ENCODE data around the gene KDM4E.
A peak's percentile ranks its signal among the peaks of the same experiment; 100 is the strongest.
"Not testable (repeated sequence)": the region's sequence is repeated elsewhere in the genome, so short reads cannot be mapped to it uniquely, and the experiment has no call there.

Gene KDM4E

GRCh38 chr11:95028357-95028756 lies 3.3 kb downstream of the KDM4E start:
- no peak for TF ChIP-seq CTCF (IDR thresholded peaks at IDR 0.05; ENCODE audit: insufficient read depth, low read length, missing control alignments)
- CTCF ChIA-PET, result interaction anchor here (0.7 to 1.5 kb wide), 2 partner anchors 11 to 738 kb away, joined by 3 read pairs; no protein-coding TSS in a partner anchor
- no peak overlapping the region for H3K4me3 ChIP-seq (ENCODE audit: low read depth, low read length)
- DNase-seq (ENCODE audit: low read depth, low spot score), result no peak
- POLR2A ChIA-PET, result no interaction called here

- DNase-seq (ENCODE audit: low read depth, low spot score), result no peak
- CTCF ChIA-PET, result no interaction called here
- POLR2A ChIA-PET, result no interaction called here
- no peak overlapping the region for H3K4me3 ChIP-seq (ENCODE audit: low read depth, low read length)
- TF ChIP-seq CTCF (IDR thresholded peaks at IDR 0.05; ENCODE audit: insufficient read depth, low read length, missing control alignments), result no peak
Measured at GRCh38 chr11:95033051-95033450, 8.0 kb downstream of the KDM4E start.

- no peak overlapping the region for H3K4me3 ChIP-seq (ENCODE audit: low read depth, low read length)
- POLR2A ChIA-PET, result interaction anchor here (0.7 kb wide), 1 partner anchor 1700 kb away, joined by 3 read pairs; no protein-coding TSS in a partner anchor
- DNase-seq (ENCODE audit: low read depth, low spot score), result no peak
- no peak for TF ChIP-seq CTCF (IDR thresholded peaks at IDR 0.05; ENCODE audit: insufficient read depth, low read length, missing control alignments)
- CTCF ChIA-PET, result no interaction called here
Measured at GRCh38 chr11:95035316-95035715, 10.3 kb downstream of the KDM4E start.

GRCh38 chr11:95037356-95038035 lies 12.4 kb downstream of the KDM4E start:
- CTCF ChIA-PET; POLR2A ChIA-PET; DNase-seq (ENCODE audit: low read depth, low spot score): not testable (repeated sequence)
- peak overlapping the region; percentile 34 for H3K4me3 ChIP-seq (ENCODE audit: low read depth, low read length)

GRCh38 chr11:95042239-95042638 lies 17.2 kb downstream of the KDM4E start:
- CTCF ChIA-PET, result no interaction called here
- H3K4me3 ChIP-seq (ENCODE audit: low read depth, low read length), result no peak overlapping the region
- TF ChIP-seq CTCF (IDR thresholded peaks at IDR 0.05; ENCODE audit: insufficient read depth, low read length, missing control alignments), result no peak
- no peak for DNase-seq (ENCODE audit: low read depth, low spot score)
- POLR2A ChIA-PET, result no interaction called here

GRCh38 chr11:95042906-95043305 lies 17.8 kb downstream of the KDM4E start:
- POLR2A ChIA-PET, result no interaction called here
- TF ChIP-seq CTCF (IDR thresholded peaks at IDR 0.05; ENCODE audit: insufficient read depth, low read length, missing control alignments), result no peak
- DNase-seq (ENCODE audit: low read depth, low spot score), result no peak
- no peak overlapping the region for H3K4me3 ChIP-seq (ENCODE audit: low read depth, low read length)
- CTCF ChIA-PET, result no interaction called here

- no peak for TF ChIP-seq CTCF (IDR thresholded peaks at IDR 0.05; ENCODE audit: insufficient read depth, low read length, missing control alignments)
- no peak for DNase-seq (ENCODE audit: low read depth, low spot score)
- CTCF ChIA-PET, result interaction anchor here (0.8 to 1.6 kb wide), 2 partner anchors 14 to 23 kb away, joined by 3 to 4 read pairs; partner anchors contain the start of gene SRSF8
- POLR2A ChIA-PET, result no interaction called here
- H3K4me3 ChIP-seq (ENCODE audit: low read depth, low read length), result no peak overlapping the region
Measured at GRCh38 chr11:95044010-95044409, 19.0 kb downstream of the KDM4E start.
